ENCODE data around the gene KIF16B.
"Not testable (repeated sequence)": the region's sequence is repeated elsewhere in the genome, so short reads cannot be mapped to it uniquely, and the experiment has no call there.

The KIF16B gene

GRCh38 chr20:16573001-16573965 lies at the start of gene KIF16B:
Gene KIF16B, minus strand, starts transcription at chr20:16573448. Its CDS starts 173 bp downstream, at chr20:16573275.
- DNase-seq: no peak

GRCh38 chr20:16622501-16622900 lies 49.3 kb upstream of the KIF16B start:
- no peak for DNase-seq

GRCh38 chr20:16621435-16622141 lies 48.3 kb upstream of the KIF16B start:
- DNase-seq: no peak

DNA sequence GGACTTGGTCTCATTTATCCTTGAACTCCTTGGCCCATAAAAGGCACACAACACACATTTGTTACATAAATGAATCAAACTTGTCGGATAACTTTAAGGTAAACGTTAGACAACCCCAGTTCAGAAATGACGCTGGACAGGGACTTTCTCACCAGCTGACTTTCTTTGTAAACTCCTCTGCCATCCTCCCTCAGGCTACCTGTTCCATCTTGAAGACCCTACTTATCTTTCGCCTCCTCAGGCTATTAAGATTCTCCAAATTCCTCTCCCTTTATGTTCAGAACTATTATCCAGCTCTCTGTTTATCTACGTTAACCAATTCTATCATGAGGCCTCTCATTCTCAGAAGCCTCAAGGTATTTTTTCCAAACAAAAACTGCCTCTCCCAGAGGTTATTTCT lies 47.7 kb upstream of the KIF16B start:
- no peak for DNase-seq

GRCh38 chr20:16619953-16620352 lies 46.7 kb upstream of the KIF16B start:
- DNase-seq: no peak

- no peak for DNase-seq
Measured at GRCh38 chr20:16617056-16617455, 43.8 kb upstream of the KIF16B start.

DNA sequence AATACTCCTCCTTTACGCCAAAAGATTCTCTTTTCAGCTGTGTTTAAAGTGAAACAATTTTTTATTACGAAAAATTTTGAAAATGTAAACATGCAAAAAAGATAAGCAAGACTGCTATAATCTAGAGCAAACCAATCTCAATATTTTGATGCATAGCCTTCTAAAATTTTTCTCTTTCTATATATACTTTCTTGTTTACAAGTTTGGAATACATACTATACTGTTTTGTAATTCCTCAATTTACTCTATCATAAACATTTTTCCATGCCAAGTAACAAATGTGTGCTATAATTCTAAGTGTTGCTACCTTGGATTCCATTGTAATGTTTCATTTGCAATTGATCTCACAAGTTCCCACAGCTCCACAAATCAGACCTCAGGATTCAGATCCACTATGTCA lies 43.1 kb upstream of the KIF16B start:
- DNase-seq: no peak

DNA sequence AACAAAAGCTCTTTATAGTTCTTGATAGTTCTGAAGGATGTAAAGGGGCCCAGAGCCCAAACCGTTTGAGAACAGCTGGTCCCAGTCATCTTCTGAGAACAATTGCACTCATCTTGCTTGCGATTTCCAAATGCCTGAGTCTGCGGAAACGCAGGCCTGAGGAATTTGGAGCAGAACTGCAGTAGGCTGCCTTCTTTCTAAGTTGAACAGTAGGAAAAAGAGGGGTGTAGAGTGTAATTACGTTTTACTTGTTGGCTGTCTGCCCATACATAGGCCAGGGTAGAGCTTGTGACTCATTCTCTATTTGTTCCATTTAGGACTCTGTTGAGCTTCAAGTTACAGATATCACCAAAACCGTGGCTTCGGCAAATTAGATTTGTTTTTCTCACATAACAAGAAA lies 42.0 kb upstream of the KIF16B start:
- DNase-seq: no peak

DNA sequence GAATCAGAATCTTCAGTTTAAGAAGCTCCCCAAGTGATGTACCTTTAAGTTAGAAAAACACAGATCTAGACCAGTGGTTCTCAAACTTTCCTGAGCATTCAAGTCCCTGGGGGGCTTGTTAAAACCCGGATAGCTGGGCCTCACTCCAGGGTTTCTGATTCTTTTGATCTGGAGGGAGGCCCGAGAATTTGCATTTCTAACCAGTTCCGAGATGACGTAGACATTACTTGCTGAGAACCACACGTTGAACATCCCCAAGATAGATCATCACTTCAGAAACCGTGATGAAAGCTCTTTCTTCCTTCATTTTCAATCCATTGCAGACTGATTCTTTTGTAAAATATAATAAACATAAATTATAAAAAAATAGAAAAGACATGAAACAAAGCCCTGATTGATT lies 40.7 kb upstream of the KIF16B start:
- no peak for DNase-seq

- DNase-seq: no peak
Measured at GRCh38 chr20:16612706-16613105, 39.5 kb upstream of the KIF16B start.

- no peak for DNase-seq
Measured at GRCh38 chr20:16611817-16612216, 38.6 kb upstream of the KIF16B start.

- no peak for DNase-seq
Measured at GRCh38 chr20:16609066-16609465, 35.8 kb upstream of the KIF16B start.

GRCh38 chr20:16608277-16608650 lies 35.0 kb upstream of the KIF16B start:
- DNase-seq: no peak

GRCh38 chr20:16607364-16608276 lies 34.4 kb upstream of the KIF16B start:
- no peak for DNase-seq

DNA sequence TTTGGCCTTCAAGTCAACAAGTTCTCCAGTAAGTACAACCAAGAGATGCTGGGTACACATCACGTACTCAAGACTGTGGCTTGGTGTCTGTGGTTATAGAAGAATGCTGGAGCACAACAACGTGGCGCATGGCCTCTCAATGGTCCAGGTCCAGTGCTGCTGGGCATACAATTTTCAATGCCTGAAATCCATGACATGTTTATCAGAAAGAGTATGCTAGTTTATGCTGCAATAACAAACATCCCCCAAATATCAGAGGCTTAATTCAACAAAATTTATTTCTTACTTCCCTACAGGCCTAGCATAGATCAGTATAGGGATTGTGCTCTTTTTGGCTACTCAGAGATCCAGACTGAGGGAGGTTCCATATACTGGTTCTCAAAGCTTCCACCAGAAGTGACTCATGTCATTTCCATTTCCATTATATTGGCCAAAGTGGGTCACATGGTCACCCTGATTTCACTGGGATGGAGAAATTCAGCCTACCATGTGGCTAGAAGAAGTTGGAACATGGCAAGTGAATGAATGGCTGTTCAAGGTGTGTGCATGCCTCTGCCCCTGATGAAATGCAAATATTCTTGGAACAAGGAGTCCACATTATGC lies 33.3 kb upstream of the KIF16B start:
- no peak for DNase-seq

- DNase-seq: no peak
Measured at GRCh38 chr20:16601047-16601446, 27.8 kb upstream of the KIF16B start.

DNA sequence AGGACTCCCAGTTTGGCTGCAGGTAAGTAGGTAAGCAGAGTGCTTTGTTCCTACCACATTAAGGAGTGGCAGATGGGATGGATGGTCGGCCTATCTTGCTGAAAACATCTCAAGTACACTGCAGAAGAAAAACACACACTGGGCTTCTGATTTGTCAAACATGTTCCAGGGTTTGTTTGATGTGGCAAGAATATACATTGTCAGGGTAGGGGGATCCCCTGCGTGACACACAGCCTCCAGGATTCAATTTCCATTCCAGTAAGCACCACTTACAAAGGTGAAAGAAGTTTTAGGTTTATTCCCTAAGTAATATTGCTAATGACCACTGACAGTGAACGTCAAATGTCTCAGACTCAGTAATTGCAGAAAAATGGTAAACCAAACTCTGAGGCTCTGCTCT lies 26.0 kb upstream of the KIF16B start:
- no peak for DNase-seq

- no peak for DNase-seq
Measured at GRCh38 chr20:16596991-16597390, 23.7 kb upstream of the KIF16B start.

GRCh38 chr20:16596404-16596803 lies 23.2 kb upstream of the KIF16B start:
- not testable (repeated sequence) for DNase-seq

- DNase-seq: no peak
Measured at GRCh38 chr20:16595376-16595775, 22.1 kb upstream of the KIF16B start.

- no peak for DNase-seq
Measured at GRCh38 chr20:16590041-16590633, 16.9 kb upstream of the KIF16B start.

DNA sequence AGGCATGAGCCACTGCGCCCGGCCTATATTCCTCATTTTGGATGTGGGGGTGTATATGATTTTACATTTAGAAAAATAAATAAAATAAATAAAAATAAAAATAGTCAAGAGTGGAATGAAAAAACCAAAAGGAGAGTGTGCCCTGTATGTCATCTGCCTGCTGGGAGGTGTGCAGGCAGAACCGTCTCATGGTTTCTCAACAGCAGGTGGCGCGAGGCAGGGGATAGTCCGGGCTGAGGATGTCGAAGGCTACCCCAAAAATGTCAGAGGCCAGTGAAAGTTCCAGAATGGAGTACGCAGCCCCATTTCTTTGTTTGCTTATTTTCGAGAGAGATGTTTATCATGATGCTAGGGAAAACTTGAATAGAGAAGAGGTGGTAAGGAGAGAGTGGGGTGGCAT lies 16.4 kb upstream of the KIF16B start:
- no peak for DNase-seq
